Femur (tissue), 1 donor: ENCODE measurements around the gene SEPTIN8.

ENCODE experiments used
- DNase-seq: peaks from one replicate; pipeline ENCODE4 v3.0.0-alpha.2; 2017

The SEPTIN8 gene

GRCh38 chr5:132764051-132764450 is 13.0 kb downstream of the SEPTIN8 start:
- no peak for DNase-seq

DNA sequence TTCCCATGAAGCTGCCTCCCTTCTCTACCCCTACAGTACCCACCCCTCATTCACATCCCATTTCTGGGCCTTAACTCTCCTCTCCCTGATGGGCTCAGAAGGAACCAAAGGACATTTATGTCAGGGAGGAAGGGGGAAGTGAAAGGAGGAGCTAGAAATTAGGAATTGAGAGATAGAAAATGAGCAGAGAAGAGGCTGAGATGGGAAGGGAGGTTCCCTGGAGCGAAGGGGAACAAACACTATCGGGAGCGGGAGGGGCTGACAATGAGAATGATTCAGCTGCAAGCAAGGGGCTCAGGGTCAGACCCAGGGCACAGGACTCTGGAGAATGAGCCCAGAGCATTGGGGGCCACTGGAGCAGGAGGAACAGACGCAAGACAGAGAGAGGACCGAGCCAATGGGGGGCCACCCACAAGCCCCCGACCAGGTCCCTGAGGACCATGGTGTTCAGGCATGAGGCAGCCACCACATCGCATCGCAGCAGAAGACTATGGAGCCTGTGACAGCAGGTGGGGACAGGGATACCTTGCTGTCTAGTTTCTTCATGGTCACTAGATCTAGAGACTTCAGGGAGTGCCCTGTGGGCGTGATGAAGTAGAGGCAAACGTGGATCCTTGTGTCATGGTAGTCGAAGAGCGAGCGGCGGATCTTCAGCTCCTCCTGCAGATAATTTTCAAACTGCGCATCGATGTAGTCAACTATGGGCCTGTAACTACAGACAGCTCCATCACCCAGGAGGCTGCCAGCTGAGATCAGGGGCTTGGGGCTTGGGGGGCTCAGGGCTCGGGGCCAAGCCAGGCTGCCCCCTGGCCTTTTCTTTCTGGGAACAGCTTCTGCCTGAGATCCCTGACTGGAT is 13.6 kb downstream of the SEPTIN8 start:
- no peak for DNase-seq

DNA sequence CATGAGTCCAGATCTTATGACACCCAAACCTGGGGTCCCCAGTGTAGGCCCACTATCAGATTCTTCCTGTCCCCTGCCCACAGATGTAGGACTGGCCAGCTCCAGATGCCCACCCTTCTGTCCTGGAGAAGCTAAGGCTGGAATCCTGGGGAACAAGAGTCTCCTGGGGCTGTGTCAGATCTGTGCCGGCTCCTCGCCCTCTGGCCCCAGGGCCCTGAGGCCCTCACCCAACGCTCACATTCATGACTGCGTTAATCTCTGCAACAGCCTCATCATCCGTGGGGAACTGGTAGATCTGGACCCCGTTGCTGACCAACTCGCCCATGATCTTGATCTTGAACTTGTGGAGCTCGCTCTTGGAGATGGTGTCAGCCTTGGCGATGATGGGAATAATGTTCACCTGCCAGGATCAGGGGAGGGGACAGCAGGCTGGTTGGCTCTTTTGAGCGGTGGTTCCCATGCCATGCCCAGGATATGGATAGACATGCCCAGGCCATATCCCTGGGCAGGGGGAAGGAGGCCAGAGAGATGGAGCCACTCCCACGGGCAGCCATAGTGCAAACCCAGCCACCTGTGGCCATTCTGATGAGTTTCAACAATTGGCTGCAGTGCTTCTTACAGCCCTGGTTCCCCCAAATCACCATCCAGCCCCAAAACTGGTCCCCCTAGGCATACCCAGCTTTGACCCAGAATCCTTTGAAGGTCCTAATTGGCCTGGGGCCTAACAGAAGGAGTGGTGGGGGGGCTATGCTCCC is 14.6 kb downstream of the SEPTIN8 start:
- no peak for DNase-seq

- DNase-seq: no peak
These were observed 15.5 kb downstream of the SEPTIN8 start for GRCh38 chr5:132761321-132762240.

GRCh38 chr5:132760601-132761317 is 16.3 kb downstream of the SEPTIN8 start:
- DNase-seq: no peak

DNA sequence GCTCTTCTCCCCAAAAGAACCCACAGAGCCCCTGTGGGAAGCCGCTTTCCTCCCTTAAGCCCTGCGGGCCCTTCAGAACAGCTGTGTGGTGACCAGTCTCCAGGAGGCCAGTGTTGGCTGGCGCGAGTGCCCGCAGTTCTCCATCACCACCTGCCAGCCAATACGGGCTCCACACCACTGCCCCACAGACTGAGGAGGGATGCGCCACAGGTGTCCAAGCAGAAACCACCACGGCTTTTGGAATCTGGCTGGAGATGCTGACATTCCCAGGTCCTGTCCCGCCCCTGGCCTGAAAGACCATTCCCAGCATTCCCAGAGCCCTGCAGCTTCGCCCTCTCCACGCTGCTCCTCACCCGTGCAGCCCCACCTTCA is 17.0 kb downstream of the SEPTIN8 start:
- DNase-seq: no peak

GRCh38 chr5:132759114-132760048 is 17.7 kb downstream of the SEPTIN8 start:
- DNase-seq: no peak

DNA sequence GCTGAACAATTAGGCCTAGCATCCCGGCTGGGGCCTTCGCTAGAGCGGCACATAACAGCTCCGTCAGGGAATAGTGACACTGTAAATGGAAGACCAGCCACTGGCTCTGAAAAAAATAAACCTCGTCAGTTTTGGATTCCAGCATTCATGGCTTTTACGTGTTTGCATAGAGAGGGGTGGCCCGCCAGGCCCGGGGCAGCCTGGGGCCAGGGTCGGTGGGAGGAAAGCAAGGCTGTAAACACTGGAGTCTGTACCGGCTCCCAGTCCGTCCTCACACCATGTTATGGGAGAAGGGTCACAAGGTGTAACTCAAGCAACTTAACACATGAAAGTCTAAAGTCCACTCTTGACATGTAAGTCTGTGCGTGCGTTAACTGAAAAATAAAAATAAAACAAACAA is 18.6 kb downstream of the SEPTIN8 start:
- no peak for DNase-seq

DNA sequence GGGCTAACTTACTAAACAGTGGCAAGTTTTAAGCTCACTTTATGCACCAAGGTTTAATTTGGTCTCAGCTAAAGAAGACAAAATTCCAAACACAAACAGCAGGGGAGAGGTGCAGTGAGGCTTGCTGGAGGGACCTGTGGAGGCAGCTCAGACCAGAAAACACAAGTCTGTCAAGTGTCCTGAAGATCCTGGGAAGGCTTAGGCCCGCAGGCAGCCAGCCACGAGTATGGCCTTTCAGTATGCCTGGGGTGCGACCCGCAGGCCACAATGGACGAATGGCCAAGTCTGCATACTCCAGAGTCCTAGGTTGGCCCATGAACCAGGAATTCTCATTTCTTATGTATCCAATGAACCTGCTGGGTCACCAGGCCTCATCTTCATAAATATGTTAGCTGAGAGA is 20.5 kb downstream of the SEPTIN8 start:
- DNase-seq: no peak

- DNase-seq: no peak
These were observed 22.1 kb downstream of the SEPTIN8 start for GRCh38 chr5:132754947-132755346.

- no peak for DNase-seq
These were observed 22.9 kb downstream of the SEPTIN8 start for GRCh38 chr5:132754111-132754510.

DNA sequence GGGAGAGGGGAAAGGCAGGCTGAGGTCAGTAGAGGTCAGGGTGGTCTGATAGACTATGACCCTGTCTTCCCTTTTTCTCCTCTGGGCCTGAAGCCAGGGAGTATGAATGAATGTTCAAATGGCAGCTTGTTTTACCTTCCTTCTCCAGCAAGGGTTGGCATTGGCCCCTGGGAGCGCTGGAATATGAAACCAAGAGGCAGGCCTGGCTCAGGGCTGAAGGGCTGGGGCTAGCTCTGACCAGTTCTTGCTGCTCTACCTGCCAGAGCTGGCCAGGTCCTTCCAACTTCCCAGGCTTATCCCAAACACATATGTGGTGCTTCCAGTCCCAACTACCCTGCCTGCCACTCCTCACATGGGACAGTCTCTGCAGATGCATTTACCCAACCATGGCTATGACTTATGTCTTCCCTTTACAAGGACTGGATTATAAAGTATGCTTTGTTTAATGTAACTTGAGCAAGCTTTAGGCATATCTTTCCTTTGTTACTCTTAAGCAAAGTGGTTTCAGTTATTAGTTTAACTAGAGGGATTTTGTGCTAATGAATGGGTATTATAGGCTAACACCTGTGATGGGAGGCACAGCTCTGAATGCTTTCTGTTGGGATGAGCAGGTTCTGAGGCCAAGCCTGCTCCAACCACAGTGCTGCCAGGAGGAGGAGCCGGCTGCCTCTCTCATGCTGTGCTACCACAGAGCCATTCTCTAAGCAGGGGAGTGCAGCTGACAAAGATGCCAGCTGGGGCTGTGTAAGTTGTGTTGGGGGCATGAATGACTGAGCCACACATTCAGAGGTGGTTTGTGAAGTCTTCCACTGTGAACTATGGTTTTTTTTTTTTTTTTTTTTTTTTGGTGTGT is 23.7 kb downstream of the SEPTIN8 start:
- no peak for DNase-seq

- no peak for DNase-seq
These were observed 24.4 kb downstream of the SEPTIN8 start for GRCh38 chr5:132752581-132753125.

DNA sequence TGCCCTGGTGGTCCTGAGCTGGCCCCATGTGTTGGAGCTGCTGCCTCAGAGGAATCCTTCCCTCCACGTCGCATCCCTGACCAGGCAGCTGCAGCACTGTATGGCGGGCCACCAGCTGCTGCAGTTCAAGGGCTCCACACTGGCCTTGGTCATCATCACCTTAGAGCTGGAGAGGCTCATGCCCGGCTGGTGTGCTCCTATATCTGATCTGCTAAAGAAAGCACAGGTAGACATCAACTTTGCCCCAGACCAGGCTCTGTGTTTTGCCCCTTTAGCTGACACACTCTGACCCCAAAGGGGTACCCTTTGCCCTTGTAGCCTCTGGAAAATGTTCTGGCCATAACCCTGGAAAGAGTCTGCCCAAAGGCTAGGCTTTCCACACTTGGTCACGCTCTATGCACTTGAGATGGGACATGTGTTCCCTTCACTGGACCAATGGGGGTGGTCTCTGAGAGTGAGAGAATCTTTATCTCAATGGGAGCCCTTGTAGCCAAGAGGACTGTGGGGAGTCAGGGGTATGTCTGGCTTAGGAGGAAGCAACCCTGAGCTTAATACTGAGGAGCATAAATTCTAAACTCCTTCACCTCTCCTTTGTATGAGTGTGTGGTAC is 25.0 kb downstream of the SEPTIN8 start:
- DNase-seq: no peak

DNA sequence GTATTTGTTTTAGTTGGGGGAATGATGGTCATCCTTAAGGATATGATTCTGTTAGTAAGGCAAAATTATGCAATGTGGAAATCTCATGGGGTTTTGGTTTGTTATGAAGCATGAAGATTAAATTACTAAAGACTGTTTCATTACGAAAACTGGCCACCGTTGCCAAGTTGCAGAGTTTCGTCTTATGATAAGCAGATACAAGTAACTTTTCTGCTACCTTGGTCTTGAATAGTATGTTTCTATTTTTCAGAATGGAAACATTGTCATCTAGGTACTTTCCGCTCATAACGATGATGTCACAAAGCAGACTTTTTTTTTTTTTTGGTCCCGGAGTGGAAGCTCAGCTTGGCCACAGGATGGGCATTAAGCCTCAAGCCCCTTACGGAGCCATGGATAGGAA is 25.6 kb downstream of the SEPTIN8 start:
- no peak for DNase-seq

- no peak for DNase-seq
These were observed 26.4 kb downstream of the SEPTIN8 start for GRCh38 chr5:132750471-132751230.

- no peak for DNase-seq
These were observed 27.5 kb downstream of the SEPTIN8 start for GRCh38 chr5:132749506-132749905.

DNA sequence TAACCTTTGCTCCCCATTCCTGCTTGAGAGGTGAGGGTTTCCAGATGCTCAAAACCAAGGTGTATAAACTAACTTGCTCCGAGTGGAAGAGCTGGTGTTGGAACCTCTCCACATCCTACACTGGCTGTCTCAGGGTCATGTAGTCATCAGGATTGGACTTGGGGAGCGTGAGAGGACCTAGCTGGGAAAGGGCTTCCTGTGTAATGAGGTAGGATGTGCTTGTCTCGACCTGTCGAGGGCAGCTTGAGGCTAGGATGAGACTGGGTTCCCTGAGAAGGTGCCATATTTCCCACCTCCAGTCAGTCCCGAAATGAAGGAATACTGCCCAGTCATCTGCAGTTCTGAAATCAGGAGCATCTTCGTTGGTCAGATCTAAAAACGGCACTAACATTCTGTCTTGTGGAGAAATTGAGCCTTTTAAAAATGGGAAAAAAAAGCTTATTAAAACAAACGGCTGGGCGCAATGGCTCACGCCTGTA is 28.5 kb downstream of the SEPTIN8 start:
- DNase-seq: no peak
